NCI-H1092 (cell line): ENCODE measurements around the gene CRIM1.

ENCODE experiments used
- DNase-seq: peaks from one replicate; lab custom pipeline; 2025; lab: John Stamatoyannopoulos, UW

Gene CRIM1

DNA sequence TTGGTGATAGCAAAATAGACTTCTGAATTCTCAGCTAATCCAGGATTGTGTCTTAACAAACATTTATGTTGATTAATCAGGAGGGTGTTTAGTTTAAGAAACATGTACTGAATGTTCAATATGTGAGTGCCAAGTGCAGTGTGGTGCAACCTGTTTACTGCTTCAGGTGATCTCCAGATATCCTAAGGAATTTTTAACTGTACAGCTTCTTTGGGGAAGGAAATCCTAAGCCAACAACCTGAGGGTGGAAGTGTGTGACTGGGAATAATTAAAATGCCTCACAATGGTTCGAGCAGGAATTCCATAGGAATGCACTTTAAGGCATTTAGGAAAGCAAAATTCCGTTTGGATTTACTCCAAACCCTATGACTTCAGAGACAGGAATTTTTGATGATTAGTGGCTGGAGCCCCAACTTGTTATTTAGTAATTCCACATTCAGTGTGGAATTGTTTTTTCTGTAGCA is 16.4 kb downstream of the CRIM1 start:
- DNase-seq, result no peak

DNA sequence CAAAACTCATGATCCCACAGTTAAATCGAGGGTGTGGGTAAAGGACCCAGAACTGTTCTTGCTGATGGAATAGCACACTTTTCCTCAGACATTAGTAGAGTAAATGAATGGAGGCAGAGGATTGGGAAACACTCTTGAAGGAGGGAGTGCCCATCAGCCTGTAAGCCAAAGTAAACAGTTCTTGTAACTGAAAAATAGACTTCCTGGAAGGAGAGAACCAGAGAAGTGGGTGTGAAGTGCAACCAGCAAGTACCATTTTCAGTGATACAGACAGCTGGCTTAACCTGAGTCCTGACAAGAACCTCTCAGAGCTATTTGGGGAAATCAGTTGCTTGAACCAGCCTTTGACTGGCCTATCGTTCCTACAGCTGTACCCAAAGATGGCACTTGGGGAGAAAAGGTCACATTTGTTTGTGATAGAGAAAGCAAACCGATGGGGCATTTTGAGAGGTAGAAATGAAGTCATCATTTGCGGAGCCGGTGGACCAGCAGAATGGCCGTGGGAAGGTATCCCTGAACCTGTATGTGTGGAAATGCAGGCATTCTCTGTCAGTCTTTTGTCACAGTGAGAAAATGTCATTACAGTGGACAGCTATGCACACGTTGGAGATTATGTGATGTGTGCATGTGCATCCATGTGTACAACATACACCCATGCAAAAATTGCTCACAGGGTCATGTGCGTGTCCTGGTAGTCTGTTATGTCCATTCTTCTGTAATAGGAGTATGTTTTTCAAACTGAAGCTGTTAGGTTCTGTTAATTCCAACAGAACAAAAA is 17.8 kb downstream of the CRIM1 start:
- DNase-seq, result no peak

DNA sequence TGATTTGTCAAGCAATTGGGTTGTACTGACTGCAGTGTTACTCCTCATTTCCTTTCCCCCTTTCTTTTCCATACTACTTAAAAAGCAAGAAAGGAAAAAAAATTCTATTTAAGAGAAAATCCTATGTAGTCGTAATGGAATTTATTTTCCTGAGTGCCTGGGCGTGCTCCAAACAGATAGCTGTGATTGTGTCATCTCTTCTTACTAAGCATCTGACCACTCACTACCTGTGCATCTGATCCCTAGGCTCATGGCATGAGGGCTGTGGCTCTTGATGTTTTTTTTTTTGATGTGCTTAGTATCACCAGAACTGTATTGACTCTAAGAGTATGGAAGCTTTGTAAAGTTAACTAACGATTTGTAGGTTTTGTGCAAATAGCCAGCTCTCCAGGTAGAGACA is 19.0 kb downstream of the CRIM1 start:
- DNase-seq, result no peak

DNA sequence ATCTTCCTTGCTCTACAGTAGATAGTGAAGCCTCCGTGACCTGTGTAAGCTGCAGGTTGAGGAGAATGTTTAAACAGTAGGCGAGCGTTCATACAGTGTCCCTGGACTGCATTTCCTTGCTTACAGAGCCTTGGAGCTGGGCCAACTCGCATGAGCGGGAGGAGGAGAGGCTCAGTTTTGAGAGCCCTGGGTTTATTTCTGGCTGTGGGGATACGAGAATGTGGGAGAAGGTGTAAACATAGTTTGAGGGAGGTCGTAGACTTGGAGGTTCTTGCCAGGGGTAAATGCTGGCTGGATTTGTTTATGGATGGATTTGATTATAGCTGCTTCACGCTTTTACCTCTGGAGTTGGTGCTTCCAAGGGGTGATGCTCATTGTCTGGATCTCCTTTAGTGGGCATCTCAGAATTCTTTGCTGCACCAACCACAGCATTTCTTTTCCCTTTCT is 20.8 kb downstream of the CRIM1 start:
- DNase-seq, result no peak

DNA sequence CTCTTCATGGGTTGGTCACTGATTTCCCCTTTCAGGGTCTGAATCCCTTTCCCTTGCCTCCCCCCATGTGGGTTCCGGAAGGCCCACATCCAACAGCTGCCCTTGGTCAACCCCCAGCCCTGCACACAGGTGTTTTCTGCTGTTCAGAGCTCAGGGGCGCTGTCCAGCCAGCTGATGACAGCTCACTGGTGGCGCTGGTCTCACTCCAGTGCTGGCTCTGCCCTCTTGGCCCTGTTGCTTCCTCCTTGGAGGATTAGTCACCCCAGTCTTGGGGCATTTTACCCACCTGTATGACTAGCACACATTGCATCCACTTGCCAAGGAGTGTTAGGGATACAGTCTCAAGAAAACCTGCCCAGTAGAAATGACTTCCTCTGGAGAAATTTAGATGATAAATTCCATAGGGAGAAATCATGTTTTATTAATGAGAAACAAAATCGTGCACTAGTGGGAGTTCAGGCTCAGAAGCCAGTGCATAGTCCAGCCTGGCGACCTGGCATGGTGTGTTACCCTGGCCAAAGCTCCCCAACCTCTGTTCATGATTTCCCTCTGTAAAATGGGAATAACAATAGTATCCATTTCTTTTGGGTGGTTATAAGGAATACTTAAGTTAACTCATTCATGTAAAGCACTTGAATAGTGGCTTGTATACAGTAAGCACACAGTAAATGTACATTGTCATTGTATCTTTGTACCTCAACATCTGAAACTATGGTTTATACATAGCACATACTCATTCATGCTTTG is 21.6 kb downstream of the CRIM1 start:
- no peak for DNase-seq

DNA sequence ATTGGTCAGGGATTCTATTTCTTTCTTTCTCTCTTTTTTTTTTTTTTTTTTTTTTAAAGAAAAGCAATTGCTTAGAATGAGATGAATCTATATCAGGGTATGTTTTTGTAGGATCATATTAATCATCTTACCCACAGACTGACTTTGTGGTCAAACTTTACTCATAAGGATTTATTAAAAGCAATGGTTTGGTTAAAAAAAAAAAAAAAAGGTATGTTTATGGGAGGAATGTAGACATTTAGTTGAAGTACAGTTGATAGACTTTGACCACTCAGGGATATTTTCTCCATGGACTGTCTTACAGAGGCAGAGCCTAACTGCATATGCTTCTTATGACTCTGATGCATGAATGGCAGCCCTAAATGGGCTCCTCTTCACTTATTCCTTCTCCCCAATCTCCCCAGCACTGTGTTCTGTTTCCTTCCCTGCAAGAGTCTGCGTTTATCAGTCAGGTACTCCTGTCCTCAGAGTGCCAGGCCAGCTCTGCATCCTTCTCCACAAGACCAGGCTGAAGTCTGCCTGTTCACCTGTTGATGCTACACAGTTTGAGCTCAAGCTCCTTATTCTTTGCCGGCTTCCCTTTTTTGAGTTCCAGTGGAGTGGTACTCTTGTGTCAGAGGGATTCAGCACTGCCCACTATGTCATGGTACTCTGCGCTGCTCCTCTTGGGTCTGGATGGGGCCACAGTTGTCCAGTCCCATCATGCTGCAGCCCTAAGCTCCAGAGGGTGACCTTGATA is 24.3 kb downstream of the CRIM1 start:
- DNase-seq, result no peak

DNA sequence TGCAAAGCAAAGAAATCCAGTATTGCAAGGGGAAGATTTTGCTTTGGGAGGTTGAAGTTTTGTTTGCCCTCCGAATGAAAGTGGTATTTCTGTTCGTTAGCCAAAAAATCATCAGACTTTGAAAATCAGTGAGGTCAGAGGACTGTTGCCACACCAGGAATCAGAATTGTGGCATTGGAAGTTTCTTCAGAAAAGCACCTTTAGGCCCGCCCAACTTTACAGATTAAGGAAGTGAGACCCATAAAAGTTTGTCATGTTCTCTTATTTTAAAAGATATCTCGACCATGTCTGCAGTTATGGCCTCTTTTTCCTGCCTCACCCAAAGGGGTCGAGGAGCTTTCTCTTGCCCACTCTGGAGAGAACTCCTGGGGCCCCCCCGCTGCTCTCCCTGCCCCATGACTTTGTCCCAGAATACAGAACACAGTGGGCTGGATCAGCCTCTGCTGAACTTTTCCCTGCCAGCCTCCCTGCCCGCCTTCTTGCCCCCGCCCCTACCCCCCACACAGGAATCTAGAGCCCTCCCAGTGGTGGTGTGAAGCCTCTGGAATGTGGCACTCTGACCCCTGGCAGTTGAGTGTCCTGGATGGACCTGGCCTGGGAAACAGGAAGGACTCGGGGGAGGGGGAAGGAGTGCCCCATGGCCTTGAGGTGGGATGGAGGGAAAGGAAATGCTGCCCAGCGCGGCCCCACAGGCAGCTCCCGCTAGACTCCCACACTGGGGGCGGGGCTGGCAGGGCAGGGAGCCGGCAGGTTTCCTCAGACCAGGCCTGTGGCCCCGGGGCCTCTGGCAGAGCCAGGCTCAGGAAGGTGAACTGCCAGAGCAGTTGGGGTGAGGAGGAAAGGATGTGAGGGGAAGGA is 25.3 kb downstream of the CRIM1 start:
- DNase-seq, result no peak

DNA sequence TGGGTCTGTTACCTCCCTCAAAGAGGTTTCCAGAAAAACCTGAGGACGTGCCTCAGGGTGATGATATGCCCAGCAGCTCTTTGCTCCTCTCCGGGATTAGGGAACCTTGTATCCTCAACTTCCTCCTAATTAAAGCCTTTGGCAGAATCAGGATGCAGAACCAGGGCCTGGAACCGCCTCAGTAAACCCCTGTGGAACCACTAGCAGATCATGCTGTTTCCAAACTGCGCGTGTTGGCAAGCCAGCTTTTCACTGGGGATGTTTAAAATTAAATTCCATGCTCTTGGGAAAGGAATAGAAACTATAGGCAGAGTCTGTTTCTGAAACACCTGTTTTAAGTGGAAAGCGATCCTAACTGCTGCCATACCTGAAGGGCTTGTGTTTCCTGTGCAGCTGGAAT is 26.4 kb downstream of the CRIM1 start:
- no peak for DNase-seq

DNA sequence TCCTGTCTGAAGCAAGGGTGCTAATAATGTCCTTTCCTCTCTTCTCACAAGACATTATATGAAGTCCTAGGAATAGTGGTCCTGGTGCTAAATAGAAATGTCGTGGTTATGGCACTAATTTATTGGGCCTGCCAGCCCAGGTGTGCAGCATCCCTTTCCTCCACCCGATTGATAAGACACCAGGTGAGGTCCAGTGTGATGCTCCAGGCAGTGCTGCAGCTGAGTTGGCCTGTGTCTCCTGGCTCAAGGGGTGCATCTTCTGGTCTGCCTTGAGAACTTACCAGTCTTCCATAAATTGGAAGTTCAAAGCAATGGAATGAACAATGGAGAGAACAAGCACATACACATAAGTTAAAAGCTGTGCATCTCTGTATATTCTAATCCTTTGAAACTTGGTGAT is 26.9 kb downstream of the CRIM1 start:
- no peak for DNase-seq

DNA sequence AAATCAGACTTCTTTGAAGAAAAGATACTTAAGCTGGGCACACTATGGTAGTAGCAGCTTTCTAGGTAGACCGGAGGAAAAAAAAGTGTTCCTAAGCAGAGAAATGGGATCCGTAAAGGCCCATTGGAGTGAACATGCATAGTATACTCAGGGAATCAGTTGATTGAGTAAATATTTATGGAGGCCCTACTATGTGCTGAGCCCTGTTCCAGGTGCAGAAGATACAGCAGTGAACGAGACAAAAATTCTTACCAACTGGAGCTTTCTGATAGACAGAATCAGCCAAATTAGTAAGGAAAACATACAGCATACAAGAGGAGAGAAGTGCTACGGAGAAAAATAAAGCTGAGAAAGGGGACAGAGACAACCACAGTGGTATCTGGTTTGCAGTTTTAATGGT is 28.1 kb downstream of the CRIM1 start:
- DNase-seq, result no peak

DNA sequence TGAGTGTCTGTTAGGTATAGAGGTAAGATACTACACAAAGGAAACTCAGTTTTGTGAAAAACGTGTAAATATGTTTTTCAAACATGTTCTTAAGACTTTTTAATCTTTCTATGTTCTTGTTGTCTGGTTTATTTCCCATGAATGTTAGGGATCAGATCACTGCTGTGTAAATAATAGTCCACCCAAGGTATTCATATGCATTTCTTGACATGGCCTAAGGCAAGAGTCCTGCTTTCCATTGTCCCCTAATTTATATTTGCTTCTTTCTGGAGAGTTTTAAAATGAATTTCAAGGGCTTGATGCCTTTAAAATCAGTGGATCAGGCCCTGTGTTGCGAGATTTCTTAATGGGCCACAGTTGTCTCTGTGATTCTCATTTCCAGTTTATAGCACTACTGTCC is 28.9 kb downstream of the CRIM1 start:
- DNase-seq, result no peak

DNA sequence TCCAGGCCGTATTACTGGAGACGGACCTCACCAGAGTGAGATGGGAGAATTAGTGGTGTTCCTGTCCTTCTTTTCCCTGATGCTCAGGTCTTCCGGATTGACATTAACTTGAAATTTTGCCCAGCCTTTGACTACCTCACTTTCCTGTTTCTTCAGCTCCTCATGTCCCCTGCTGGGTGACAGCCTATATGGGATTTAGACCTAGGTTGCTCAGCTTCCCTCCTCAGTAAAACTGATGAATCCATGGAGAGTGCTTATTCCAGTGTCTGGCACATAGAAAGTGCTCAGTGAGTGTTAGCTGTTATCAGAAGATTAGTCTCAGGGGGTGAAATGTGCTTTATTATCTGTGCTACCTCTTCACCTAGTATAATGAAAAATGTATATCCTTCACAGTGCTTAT is 30.0 kb downstream of the CRIM1 start:
- no peak for DNase-seq

DNA sequence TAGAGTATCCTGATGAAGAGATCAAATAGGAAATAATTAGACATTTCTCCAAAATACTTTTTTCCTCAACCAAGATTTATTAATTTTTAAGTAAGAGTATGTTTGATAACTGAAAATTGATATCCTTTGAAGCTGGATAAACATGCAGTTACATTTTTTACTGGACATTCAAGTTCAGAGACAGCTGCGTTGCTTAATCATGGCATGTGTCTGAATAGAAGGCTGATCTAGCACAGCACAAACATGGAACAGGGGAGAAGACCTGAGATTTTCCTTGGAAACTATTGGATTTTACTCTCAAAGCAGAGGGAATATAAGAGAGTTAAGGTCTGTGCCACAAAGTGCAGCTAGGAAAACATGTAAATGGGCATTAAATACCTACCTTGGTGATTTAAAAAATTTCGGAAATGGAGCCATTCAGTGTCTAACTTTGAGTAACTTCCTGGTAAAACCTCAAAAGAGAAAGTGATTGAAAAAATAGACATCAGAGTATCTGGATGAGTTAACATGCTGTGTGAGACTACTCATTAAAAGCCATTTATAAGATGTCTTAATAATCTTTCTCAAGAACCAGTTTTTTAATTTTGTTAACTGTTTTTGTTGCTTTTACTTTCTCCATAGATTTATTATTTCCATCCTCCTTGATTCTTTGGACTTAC is 31.8 kb downstream of the CRIM1 start:
- DNase-seq, result no peak

DNA sequence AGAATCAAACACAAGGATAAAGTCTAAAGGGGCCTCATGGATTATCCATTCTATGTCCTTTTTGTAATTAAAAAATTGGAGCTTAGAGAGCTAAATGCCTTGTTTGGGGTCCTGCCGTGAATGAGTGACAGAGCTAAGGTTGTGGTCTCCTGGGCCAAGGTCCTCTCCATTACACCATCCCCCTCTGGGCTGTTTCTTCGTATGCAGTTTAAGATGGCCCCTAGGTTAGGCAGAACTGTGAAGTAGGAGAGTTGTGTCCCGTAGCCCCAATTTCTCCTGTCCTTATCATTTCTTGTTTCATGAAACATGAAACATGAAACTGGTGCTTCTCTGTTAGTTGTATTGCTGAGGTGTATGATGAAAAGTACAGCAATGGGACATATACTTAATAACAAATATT is 32.9 kb downstream of the CRIM1 start:
- no peak for DNase-seq

DNA sequence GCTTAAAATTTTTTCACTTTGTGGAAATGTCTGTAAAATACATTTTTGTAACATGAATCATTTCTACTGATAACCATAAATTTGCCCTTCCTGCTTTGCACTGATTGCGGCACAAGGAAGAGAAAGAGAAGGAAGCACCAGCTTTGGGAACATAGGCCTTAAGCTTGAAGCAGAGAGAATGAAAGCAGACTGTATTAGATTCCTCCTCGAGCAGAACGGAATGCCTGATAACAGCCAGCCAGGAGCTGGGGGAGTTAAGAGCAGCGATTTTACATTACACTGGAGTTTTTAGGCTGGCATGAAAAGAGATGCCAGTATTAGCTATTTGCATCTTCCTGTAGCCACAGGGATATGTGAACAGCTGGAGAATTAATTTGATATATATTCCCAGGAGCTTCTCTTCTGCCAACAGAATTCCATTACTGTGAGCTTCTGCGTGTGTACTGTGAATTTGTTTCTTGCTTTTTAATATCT is 33.5 kb downstream of the CRIM1 start:
- no peak for DNase-seq

DNA sequence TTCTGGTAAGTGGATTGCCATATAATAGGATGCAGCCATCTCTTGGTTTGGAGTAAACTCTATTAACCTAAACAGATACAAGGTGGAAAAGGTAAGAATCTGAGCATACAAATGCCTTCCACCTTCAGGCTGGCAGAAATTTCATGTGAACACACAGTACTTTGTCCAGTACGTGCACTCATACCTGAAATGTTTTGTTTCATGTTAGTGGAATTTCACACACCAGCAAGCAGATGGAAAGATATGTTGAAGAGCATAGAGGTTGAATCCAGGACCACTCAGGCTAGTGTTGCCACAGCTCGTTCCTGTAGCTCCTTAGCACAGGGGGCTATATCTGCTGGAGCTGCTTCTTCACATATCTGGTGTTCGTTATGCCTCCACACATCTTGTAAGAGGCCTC is 34.0 kb downstream of the CRIM1 start:
- DNase-seq, result no peak

DNA sequence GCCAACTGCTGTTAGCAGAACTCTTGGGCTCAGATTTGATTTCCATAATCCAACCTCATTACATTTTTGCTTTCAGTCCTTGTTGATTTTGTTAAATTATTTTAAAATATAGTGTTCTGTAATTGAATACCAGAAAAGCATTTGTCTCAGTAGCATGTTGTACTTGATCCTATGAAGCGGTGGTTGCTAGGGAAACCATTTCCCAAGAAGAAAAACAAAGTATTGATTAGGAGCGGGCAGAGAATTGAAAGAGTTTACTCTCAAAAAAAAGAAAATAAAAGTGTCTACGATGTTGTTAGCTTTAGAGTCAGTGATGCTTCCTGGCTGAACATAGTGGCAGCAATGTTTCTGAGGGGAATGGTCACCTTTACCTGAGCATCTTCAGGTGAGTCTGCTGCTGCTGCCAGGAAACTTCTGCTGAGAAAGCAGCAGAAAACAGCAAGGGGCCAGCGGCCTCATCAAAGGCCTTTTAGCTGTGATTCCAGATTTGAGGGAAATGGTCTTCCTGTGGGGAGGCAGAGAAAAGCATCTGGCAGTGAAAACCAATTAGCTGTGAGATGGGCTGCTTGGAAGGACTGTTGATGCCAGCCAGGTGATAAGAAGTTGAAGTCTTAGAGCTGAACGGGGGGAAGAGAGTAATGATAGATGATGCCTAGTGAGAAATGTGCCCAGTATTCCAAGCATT is 37.1 kb downstream of the CRIM1 start:
- no peak for DNase-seq

DNA sequence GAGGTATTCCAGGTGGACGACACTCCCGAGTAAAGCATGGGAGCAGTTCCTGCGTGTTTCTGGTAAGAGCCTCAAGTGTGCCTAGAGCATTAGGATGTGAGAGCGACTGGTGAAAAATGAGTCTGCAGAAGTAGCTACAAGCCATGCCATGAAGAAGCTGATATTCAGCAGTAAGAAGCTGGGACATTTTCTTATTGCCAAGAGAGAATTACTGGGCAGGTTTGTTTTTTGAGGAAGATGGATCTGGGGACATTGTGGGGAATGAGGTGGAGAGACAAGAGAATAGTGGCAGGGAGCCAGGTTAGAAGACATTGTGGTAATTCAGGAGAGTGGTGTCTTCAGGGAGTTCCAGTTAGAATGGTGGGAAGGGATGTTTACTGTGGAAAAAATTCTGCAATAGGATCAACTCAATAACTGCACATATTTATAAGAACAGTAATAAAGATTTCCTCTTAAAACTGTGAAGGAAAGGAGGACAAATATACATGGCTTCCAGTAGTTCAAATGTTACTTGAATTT is 38.2 kb downstream of the CRIM1 start:
- no peak for DNase-seq

DNA sequence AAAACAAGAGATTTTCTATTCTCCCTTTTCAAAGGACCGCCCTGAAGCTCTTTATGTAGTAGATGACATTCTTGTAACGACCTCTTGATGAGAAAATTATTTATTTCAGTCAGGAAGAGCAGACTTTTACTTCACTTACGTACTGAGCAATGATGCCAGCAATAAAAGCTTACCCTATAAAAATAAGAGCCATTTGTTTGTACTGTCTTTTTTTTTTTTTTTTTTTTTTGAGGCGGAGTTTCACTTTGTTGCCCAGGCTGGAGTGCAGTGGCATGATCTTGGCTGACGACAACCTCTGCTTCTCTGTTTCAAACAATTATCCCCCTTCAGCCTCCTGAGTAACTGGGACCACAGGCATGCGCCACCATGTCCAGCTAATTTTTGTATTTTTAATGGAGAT is 39.2 kb downstream of the CRIM1 start:
- DNase-seq, result no peak

DNA sequence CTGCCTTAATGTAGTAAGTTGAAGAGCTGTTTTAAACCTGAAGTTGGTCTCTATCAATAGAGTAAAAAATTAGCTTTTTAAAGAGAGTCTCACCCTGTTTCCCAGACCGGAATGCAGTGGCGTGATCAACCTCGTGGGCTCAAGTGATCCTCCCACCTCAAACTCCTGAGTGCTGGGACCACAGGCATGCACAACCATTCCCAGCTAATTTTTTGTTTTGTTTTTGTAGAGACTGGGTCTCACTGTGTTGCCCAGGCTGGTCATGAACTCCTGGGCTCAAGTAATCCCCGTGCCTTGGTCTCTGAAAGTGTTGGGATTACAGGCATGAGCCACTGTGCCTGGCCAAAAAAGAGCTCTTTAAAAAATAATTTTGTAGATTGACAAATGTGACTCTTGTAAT is 40.3 kb downstream of the CRIM1 start:
- DNase-seq, result no peak
